PC-9 (cell line): Measurements from ENCODE around the gene PLEKHG4B. TPM values are rescaled to one million over a fixed set of nuclear protein-coding genes. Genes with fewer than 3 reads are reported as not detected.
A peak's percentile ranks its signal among the peaks of the same experiment; 100 is the strongest.

ENCODE experiments used
- BruUV-seq: library from RNA; stranded (reverse); fragments of 400-500 nt; replicated peaks from 2 replicates; lab custom pipeline; 2021; lab: Mats Ljungman, UMichigan
- CTCF ChIA-PET: fragments of 300-600 bp; sonication (Branson Sonifier 250); formaldehyde crosslinking; loops from one replicate; lab custom pipeline; 2022; ENCODE audit warnings: antibody characterized with exemption; lab: Charles Lee
- POLR2A ChIA-PET: fragments of 300-600 bp; sonication (Branson Sonifier 250); formaldehyde crosslinking; loops from one replicate; lab custom pipeline; 2022; ENCODE audit warnings: antibody characterized with exemption; ENCODE audit not compliant: unreplicated experiment; lab: Charles Lee
- DNase-seq, 2 experiments: peaks; one replicate each; pipeline versions ENCODE4 v3.0.0 to v3.0.0-alpha.2; 2015 to 2022; ENCODE audit warnings: mixed read lengths in 1 of 2
- H2AFZ ChIP-seq: fragments of 200-600 bp; sonication (generic); 2 replicates; pipeline ENCODE4 v1.8.1; 2017; ENCODE audit warnings: antibody characterized with exemption
- H3F3A ChIP-seq: fragments of 200-600 bp; sonication (generic); 2 replicates; pipeline ENCODE4 v1.8.1; 2017; ENCODE audit warnings: antibody characterized with exemption, mild to moderate bottlenecking, low read depth; ENCODE audit not compliant: insufficient read depth
- H3K27ac ChIP-seq: fragments of 200-600 bp; sonication (generic); 2 replicates; pipeline ENCODE4 v1.6.1; 2016; ENCODE audit warnings: mixed run types
- H3K27me3 ChIP-seq: fragments of 200-600 bp; sonication (generic); 2 replicates; pipeline ENCODE4 v1.6.1; 2016; ENCODE audit warnings: low read depth, mixed run types; ENCODE audit not compliant: insufficient read depth
- H3K36me3 ChIP-seq: fragments of 200-600 bp; sonication (generic); 2 replicates; pipeline ENCODE4 v1.6.1; 2016; ENCODE audit warnings: low read depth, mixed run types
- H3K4me1 ChIP-seq: fragments of 200-600 bp; sonication (generic); replicated peaks from 2 replicates; pipeline ENCODE4 v1.6.1; 2016; ENCODE audit warnings: mixed run types; ENCODE audit not compliant: insufficient read depth
- H3K4me2 ChIP-seq: fragments of 200-600 bp; sonication (generic); 2 replicates; pipeline ENCODE4 v1.6.1; 2017; ENCODE audit warnings: mixed run types
- H3K4me3 ChIP-seq: fragments of 200-600 bp; sonication (generic); 2 replicates; pipeline ENCODE4 v1.6.1; 2016; ENCODE audit warnings: mixed run types
- H3K79me2 ChIP-seq: fragments of 200-600 bp; sonication (generic); 2 replicates; pipeline ENCODE4 v1.6.1; 2017; ENCODE audit warnings: low read depth, mixed run types
- H3K9me2 ChIP-seq: fragments of 200-600 bp; sonication (generic); 2 replicates; pipeline ENCODE4 v1.8.1; 2017; ENCODE audit warnings: mild to moderate bottlenecking; ENCODE audit not compliant: insufficient read depth
- H3K9me3 ChIP-seq: fragments of 200-600 bp; sonication (generic); 2 replicates; pipeline ENCODE4 v1.8.1; 2016; ENCODE audit warnings: low read depth; ENCODE audit not compliant: insufficient read depth
- H4K20me1 ChIP-seq: fragments of 200-600 bp; sonication (generic); 2 replicates; pipeline ENCODE4 v1.8.1; 2017; ENCODE audit not compliant: insufficient read depth
- CTCF ChIP-seq: fragments of 200-600 bp; sonication (generic); conservative IDR thresholded peaks from 2 replicates; pipeline ENCODE4 v1.6.1; 2017; ENCODE audit warnings: mixed run types, antibody characterized with exemption, mild to moderate bottlenecking, moderate library complexity
- EZH2 ChIP-seq: fragments of 200-600 bp; sonication (generic); IDR thresholded peaks from 2 replicates; pipeline ENCODE4 v1.8.0; 2017; ENCODE audit warnings: antibody characterized with exemption, low read depth
- intact Hi-C: fragments of 100-400 bp; cut with micrococcal nuclease; formaldehyde crosslinking; loops from one replicate; pipeline ENCODE4 v1.10.0; 2022; ENCODE audit not compliant: unreplicated experiment
- total RNA-seq: library from RNA; stranded (reverse); gene quantifications from 2 replicates; pipeline ENCODE4 v1.2.3, GENCODE V29; 2021

Gene PLEKHG4B
- total RNA-seq, 1 experiment from 2014 or later = not detected

- H2AFZ ChIP-seq = no peak overlapping the region
- no peaks in the 10 kb centered on the region for H3K9me2 ChIP-seq
- intact Hi-C loops = loop anchor here (2.0 kb wide), 2 partner anchors 30 to 242 kb away; partner anchors contain the start of genes CCDC127 and SDHA
- ChIA-PET POLR2A (interaction anchor here (0.6 to 0.9 kb wide), 8 partner anchors 15 to 973 kb away, joined by 3 to 6 read pairs (median 4); partner anchors contain the start of gene PDCD6), CTCF (interaction anchor here (0.5 to 1.2 kb wide), 11 partner anchors 9 to 258 kb away, joined by 3 to 6 read pairs (median 4); partner anchors contain the start of genes CCDC127, EXOC3, PDCD6 and SDHA)
- TF ChIP-seq EZH2 (no peak), CTCF (peak; percentile 100)
- H3K27ac ChIP-seq = no peak overlapping the region
- no peaks in the 10 kb centered on the region for H4K20me1 ChIP-seq
- H3K79me2 ChIP-seq = no peaks in the 10 kb centered on the region
- H3K36me3 ChIP-seq = no peaks in the 10 kb centered on the region
- H3K4me2 ChIP-seq = peak overlapping the region; percentile 44
- no TSS peak for BruUV-seq
- no peaks in the 10 kb centered on the region for H3K4me1 ChIP-seq
- no peaks in the 10 kb centered on the region for H3K9me3 ChIP-seq
- peak; percentile 76 to 98 for DNase-seq
- H3K27me3 ChIP-seq = peaks cover 76% of the 10 kb centered on the region
- no peaks in the 10 kb centered on the region for H3F3A ChIP-seq
- no peak overlapping the region for H3K4me3 ChIP-seq
These were observed 96.8 kb downstream of the PLEKHG4B start for GRCh38 chr5:188488-189481.

DNA sequence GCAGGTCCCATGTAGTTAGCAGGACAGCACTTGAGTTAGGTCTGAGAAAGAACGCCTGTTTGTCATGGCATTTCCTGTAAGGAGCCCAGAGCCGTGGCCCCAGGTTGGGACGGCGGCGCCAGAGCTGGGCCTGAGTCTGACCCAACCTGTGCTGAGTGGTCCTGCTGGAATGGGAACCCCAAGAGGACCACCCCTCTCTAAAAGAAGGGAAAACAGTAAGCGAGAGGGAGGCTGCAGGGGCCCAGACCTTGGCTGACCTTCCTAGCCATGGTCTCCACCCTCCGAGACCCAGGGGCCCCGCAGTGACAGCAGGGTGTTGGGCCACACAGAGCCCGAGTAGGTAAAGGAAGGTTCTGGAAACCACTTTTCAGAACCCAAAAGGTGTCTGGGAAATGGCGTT, 97.5 kb downstream of the PLEKHG4B start:
- H3K79me2 ChIP-seq = no peaks in the 10 kb centered on the region
- POLR2A ChIA-PET = no interaction called here
- H4K20me1 ChIP-seq = no peaks in the 10 kb centered on the region
- no peak overlapping the region for H3K27ac ChIP-seq
- H3K36me3 ChIP-seq = no peaks in the 10 kb centered on the region
- H3K27me3 ChIP-seq = peaks cover 72% of the 10 kb centered on the region
- intact Hi-C loops = loop anchor here (2.0 kb wide), 2 partner anchors 29 to 241 kb away; partner anchors contain the start of genes CCDC127 and SDHA
- H2AFZ ChIP-seq = no peak overlapping the region
- TF ChIP-seq EZH2 = no peak
- TF ChIP-seq CTCF = no peak
- CTCF ChIA-PET = no interaction called here
- no peaks in the 10 kb centered on the region for H3K4me1 ChIP-seq
- BruUV-seq = no TSS peak
- H3F3A ChIP-seq = no peaks in the 10 kb centered on the region
- H3K4me2 ChIP-seq = no peak overlapping the region
- H3K9me2 ChIP-seq = no peaks in the 10 kb centered on the region
- no peak overlapping the region for H3K4me3 ChIP-seq
- DNase-seq = no peak
- H3K9me3 ChIP-seq = no peaks in the 10 kb centered on the region

- H3K9me2 ChIP-seq = no peaks in the 10 kb centered on the region
- no peaks in the 10 kb centered on the region for H3F3A ChIP-seq
- H4K20me1 ChIP-seq = no peaks in the 10 kb centered on the region
- H3K79me2 ChIP-seq = no peaks in the 10 kb centered on the region
- H3K9me3 ChIP-seq = no peaks in the 10 kb centered on the region
- DNase-seq = no peak
- H3K4me1 ChIP-seq = no peaks in the 10 kb centered on the region
- ChIA-PET POLR2A (no interaction called here), CTCF (no interaction called here)
- intact Hi-C loops = loop anchor here (2.0 kb wide), 2 partner anchors 29 to 241 kb away; partner anchors contain the start of genes CCDC127 and SDHA
- no TSS peak for BruUV-seq
- H3K4me3 ChIP-seq = no peak overlapping the region
- no peaks in the 10 kb centered on the region for H3K36me3 ChIP-seq
- H2AFZ ChIP-seq = no peak overlapping the region
- no peak overlapping the region for H3K4me2 ChIP-seq
- peaks cover 69% of the 10 kb centered on the region for H3K27me3 ChIP-seq
- H3K27ac ChIP-seq = no peak overlapping the region
- TF ChIP-seq EZH2 (no peak), CTCF (no peak)
These were observed 98.0 kb downstream of the PLEKHG4B start for GRCh38 chr5:189976-190365.
